Measurements from ENCODE around the gene CDH16.
"Not testable (repeated sequence)": the region's sequence is repeated elsewhere in the genome, so short reads cannot be mapped to it uniquely, and the experiment has no call there.

Gene CDH16

DNA sequence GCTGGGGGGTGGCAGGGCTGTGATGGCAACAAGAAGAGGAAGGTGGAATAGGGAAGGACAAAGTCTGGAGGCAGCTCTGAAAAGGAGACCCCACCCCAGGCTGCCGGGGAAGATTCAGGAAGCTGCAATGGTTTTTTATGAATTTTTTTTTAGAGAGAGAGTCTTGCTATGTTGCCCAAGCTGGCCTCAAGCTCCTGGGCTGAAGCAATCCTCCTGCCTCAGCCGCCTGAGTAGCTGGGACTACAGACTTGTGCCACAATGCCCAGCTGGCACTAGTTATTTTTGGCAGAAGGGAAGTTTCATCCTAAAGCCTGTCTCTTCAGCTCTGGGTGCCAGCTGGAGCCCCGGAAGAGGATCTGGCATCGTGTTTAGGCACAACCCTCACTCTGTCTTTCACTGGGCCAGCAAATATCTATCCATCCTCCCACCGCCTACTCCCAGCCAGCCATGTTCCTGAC is 41.0 kb upstream of the CDH16 start:
- no peak for TF ChIP-seq CTCF (IDR thresholded peaks at IDR 0.05; ENCODE audit: low read depth, low read length, missing control alignments)
- Histone ChIP-seq H3K36me3 (replicated peaks) (no peaks in the 10 kb centered on the region), H3K27me3 (replicated peaks) (no peaks in the 10 kb centered on the region), H3K27ac (no peak overlapping the region), H3K4me3 (ENCODE audit: low read depth, low read length) (no peak overlapping the region)
- DNase-seq: no peak
- in situ Hi-C loops (cut with HindIII; ENCODE audit: low pct_ligation_motif_present, low sequenced_read_pairs): no loop called here

DNA sequence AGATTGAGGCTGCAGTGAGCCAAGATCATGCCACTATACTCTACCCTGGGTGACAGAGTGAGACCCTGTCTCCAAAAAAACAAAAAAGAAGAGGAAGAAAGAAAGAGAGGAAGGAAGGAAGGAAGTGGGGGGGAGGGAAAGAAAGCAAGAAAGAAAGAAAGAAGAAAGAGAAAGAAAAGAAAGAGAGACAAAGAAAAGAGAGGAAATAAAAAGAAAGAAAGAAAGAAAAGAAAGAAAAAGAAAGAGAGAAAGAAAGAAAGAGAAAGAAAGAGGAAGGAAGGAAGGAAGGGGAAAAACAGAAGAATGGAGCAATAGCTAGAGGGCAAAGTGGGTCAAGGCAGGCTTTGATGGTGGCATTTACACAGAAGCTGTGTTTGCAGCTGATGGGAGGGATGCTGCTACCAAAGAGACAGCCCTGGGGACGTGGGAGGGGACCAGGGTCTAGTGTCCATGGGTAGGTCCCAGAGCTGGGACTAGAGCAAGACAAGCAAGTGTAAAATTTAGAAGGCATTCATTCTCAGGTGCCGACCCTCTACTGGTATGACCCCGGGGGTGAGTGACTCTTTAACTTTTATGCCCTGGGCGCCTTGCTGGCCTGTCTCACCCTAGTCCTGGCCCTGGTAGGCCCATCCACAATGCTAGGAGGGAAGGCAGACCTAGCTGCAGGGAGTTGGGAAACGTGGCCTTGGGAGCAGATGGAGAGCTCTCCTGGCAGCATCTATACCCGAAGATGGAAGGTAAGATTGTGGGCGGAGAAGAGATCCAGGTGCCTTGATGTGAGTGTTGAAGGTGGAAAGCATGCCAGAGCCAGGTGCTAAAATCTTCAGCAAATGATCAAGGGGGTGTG is 40.4 kb upstream of the CDH16 start:
- no peak for TF ChIP-seq CTCF (IDR thresholded peaks at IDR 0.05; ENCODE audit: low read depth, low read length, missing control alignments)
- H3K27ac ChIP-seq: no peak overlapping the region

DNA sequence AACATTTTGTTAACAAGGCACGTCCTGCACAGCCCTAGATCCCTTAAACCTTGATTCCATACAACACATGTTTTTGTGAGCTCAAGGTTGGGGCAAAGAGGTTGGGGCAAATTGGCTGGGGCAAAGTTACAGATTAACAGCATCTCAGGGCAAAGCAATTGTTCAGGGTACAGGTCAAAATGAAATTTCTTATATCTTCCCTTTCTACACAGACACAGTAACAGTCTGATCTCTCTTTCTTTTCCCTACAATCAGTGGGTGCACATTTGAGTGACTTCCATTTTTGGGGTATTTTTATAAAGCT is 37.4 kb upstream of the CDH16 start:
- in situ Hi-C loops (cut with HindIII; ENCODE audit: low pct_ligation_motif_present, low sequenced_read_pairs); H3K27ac ChIP-seq; H3K27me3 ChIP-seq (replicated peaks); H3K36me3 ChIP-seq (replicated peaks); DNase-seq; H3K4me3 ChIP-seq (ENCODE audit: low read depth, low read length): not testable (repeated sequence)

More for the DNA sequence above, 40.4 kb upstream of the CDH16 start:
- H3K4me3 ChIP-seq (ENCODE audit: low read depth, low read length): no peak overlapping the region
- H3K27me3 ChIP-seq (replicated peaks): no peaks in the 10 kb centered on the region
- DNase-seq: no peak
- H3K36me3 ChIP-seq (replicated peaks): no peaks in the 10 kb centered on the region
- in situ Hi-C loops (cut with HindIII; ENCODE audit: low pct_ligation_motif_present, low sequenced_read_pairs): no loop called here

DNA sequence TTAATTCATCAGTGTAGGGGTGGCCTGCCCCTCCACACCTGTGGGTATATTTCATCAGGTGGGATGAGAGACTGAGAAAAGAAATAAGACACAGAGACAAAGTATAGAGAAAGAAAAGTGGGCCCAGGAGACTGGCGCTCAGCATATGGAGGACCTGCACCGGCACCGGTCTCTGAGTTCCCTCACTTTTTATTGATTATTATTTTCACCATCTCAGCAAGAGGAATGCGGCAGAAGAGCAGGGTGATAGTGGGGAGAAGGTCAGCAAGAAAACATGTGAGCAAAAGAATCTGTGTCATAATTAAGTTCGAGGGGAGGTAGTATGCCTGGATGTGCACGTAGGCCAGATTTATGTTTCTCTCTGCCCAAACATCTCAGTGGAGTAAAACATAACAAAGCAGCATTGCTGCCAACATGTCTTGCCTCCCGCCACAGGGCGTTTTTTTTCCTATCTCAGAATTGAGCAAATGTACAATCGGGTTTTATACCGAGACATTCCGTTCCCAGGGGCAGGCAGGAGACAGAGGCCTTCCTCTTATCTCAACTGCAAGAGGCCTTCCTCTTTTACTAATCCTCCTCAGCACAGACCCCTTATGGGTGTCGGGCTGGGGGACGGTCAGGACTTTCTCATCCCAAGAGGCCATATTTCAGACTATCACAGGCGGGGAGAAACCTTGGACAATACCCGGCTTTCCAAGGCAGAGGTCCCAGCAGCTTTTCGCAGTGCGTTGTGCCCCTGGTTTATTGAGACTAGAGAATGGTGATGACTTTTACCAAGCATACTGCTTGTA is 36.9 kb upstream of the CDH16 start:
- H3K4me3 ChIP-seq (ENCODE audit: low read depth, low read length); in situ Hi-C loops (cut with HindIII; ENCODE audit: low pct_ligation_motif_present, low sequenced_read_pairs): not testable (repeated sequence)

DNA sequence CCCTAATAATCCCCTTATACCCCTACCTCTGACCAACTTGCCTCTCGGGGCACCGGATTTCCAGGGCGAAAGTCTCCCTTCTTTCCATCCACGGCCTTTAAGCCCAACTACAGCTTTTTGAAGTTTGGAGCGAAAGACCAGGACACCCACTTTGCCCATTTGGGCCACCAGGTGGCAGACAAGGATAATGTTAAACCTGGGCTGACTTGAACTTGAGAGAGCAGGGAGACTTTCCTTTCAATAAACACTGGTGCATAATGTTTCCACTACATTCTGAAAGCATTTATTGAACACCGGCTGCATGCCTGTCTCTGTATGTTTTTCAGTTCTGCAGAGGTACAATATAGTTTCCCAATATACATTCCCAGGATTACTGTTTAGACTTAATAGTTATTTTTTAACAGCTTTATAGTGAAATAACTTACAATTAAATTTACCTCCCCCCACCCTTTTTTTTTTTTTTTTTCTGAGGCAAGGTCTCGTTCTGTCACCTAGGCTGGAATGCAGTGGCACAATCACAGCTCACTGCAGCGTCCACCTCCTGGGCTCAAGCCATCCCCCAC is 35.5 kb upstream of the CDH16 start:
- Histone ChIP-seq H3K36me3 (replicated peaks) (no peaks in the 10 kb centered on the region), H3K27ac (no peak overlapping the region), H3K27me3 (replicated peaks) (peaks cover 2% of the 10 kb centered on the region), H3K4me3 (ENCODE audit: low read depth, low read length) (no peak overlapping the region)
- DNase-seq: peak; percentile 69
- in situ Hi-C loops (cut with HindIII; ENCODE audit: low pct_ligation_motif_present, low sequenced_read_pairs): no loop called here
- TF ChIP-seq CTCF (IDR thresholded peaks at IDR 0.05; ENCODE audit: low read depth, low read length, missing control alignments): peak; percentile 90

More for the DNA sequence above, 36.9 kb upstream of the CDH16 start:
- H3K27ac ChIP-seq; DNase-seq; H3K27me3 ChIP-seq (replicated peaks); H3K36me3 ChIP-seq (replicated peaks): not testable (repeated sequence)

GRCh38 chr16:66953462-66954096 is 34.9 kb upstream of the CDH16 start:
- no peaks in the 10 kb centered on the region for H3K36me3 ChIP-seq (replicated peaks)
- TF ChIP-seq CTCF (IDR thresholded peaks at IDR 0.05; ENCODE audit: low read depth, low read length, missing control alignments): no peak
- H3K27me3 ChIP-seq (replicated peaks): peaks cover 4% of the 10 kb centered on the region
- no peak overlapping the region for H3K27ac ChIP-seq
- H3K4me3 ChIP-seq (ENCODE audit: low read depth, low read length): no peak overlapping the region
- in situ Hi-C loops (cut with HindIII; ENCODE audit: low pct_ligation_motif_present, low sequenced_read_pairs): no loop called here
- DNase-seq: no peak
